ENCODE measurements around the gene SLC2A9. TPM values are rescaled to one million over a fixed set of nuclear protein-coding genes. Genes with fewer than 3 reads are reported as not detected.

The SLC2A9 gene
- total RNA-seq, 2 donors from 2014 or later, result 9.8 to 15.3 TPM

DNA sequence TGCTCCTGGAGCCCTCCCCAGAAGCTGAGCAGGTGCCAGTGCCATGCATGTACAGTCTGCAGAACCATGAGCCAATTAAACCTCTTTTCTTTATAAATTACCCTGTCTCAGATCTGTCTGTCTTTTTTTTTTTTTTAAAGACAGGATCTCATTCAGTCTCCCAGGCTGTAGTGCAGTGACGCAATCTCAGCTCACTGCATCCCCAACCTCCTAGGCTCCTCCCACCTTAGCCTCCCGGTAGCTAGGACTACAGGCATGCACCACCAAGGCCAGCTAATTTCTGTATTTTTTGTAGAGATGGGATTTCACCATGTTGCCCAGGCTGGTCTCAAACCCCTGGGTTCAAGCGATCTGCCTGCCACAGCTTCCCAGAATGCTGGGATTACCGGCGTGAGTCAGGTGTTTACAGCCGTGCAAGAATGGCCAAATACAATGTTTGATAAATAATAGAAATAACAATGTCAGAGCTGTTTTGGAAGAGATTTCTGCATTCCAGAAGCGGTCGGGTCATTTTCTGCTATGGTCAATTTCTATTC lies 68.8 kb downstream of the SLC2A9 start:
- WGBS, result 81% methylated on average over 8 of the region's 8 CpGs
- no peaks in the 10 kb centered on the region for H3K9me3 ChIP-seq

DNA sequence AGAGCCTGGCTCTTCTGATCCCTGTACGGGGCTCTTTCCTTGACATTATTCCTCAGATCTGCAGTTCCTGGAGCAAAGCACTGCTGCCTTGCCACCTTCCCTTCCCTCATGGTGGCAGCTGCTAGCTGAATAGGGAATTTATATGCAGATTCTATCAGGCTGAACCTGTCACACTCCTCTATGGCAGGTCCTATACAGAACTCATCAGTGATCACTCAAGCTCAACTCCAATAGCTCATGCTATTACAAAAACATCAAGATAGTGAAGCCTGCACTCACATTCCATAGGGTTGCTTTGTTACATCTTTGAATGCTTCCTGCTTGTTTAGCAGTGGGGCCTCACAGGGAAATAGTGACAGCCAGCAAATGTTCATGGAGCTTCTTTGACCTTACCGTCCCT lies 71.7 kb downstream of the SLC2A9 start:
- no peaks in the 10 kb centered on the region for H3K9me3 ChIP-seq
- H3K27me3 ChIP-seq (replicated peaks; ENCODE audit: insufficient read depth), result no peaks in the 10 kb centered on the region
- TF ChIP-seq POLR2AphosphoS5 (IDR thresholded peaks at IDR 0.05), result no peak
- TF ChIP-seq, protein P1, sequence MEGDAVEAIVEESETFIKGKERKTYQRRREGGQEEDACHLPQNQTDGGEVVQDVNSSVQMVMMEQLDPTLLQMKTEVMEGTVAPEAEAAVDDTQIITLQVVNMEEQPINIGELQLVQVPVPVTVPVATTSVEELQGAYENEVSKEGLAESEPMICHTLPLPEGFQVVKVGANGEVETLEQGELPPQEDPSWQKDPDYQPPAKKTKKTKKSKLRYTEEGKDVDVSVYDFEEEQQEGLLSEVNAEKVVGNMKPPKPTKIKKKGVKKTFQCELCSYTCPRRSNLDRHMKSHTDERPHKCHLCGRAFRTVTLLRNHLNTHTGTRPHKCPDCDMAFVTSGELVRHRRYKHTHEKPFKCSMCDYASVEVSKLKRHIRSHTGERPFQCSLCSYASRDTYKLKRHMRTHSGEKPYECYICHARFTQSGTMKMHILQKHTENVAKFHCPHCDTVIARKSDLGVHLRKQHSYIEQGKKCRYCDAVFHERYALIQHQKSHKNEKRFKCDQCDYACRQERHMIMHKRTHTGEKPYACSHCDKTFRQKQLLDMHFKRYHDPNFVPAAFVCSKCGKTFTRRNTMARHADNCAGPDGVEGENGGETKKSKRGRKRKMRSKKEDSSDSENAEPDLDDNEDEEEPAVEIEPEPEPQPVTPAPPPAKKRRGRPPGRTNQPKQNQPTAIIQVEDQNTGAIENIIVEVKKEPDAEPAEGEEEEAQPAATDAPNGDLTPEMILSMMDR (IDR thresholded peaks at IDR 0.05), result no peak
- no peak for TF ChIP-seq POLR2A (IDR thresholded peaks at IDR 0.05)
- intact Hi-C loops (cut with DNase I), result no loop called here
- H3K27ac ChIP-seq, result no peak overlapping the region
- H3K4me3 ChIP-seq, result no peak overlapping the region
- no peaks in the 10 kb centered on the region for H3K36me3 ChIP-seq
- no peak for DNase-seq (ENCODE audit: low spot score)
- H3K4me1 ChIP-seq (replicated peaks), result no peaks in the 10 kb centered on the region
- 89% methylated on average over 2 of the region's 2 CpGs for WGBS

More for the DNA sequence above, 68.8 kb downstream of the SLC2A9 start:
- no peak overlapping the region for H3K27ac ChIP-seq
- intact Hi-C loops (cut with DNase I), result no loop called here
- no peaks in the 10 kb centered on the region for H3K36me3 ChIP-seq
- no peak overlapping the region for H3K4me3 ChIP-seq
- no peak for TF ChIP-seq POLR2AphosphoS5 (IDR thresholded peaks at IDR 0.05)
- TF ChIP-seq POLR2A (IDR thresholded peaks at IDR 0.05), result no peak
- TF ChIP-seq, protein P1 (IDR thresholded peaks at IDR 0.05), result no peak
- no peaks in the 10 kb centered on the region for H3K4me1 ChIP-seq (replicated peaks)
- DNase-seq (ENCODE audit: low spot score), result no peak
- H3K27me3 ChIP-seq (replicated peaks; ENCODE audit: insufficient read depth), result no peaks in the 10 kb centered on the region

DNA sequence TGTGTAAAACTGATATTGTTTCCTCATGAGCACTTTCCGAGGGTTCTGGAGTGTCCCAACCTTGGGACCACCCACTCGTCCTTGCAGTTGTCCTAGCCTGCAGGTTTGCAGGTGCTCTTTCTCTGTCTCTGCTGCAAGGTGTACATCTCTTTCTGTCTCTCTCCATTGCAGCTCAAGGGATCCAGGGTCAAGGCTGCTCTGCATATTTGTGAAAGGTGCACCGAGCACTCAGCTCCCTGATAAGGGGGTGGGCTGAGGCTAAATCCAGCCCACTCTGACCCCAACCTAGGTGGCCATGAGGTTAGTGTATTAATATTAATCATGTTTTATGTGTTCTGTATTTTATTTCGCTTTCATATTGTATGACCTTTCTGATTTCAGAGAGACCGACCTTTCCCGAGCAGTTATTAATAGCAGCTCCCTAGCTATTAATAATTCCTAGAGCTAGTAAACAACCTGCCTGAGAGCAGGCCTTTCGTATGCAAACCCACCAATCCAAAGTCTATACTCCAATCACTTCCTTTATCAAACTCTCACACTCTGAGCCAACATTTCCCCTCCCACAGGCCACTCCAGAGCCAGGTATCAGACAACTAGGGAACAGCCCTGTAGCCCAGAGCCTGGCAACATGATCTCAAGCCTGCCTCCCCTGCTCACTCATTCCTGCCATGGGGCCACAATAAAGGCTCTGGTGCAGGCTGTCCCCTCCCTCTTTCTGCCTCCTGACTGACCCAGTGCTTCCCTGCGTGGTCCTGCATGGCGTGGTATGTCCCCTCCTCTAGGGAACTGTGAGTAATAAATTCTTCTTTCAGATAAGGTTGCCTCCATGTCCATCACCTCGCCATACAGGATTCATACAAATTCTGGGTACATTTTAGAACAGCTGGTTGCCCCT lies 73.9 kb downstream of the SLC2A9 start:
- H3K27me3 ChIP-seq (replicated peaks; ENCODE audit: insufficient read depth), result no peaks in the 10 kb centered on the region
- intact Hi-C loops (cut with DNase I), result no loop called here
- H3K4me1 ChIP-seq (replicated peaks), result no peaks in the 10 kb centered on the region
- no peaks in the 10 kb centered on the region for H3K36me3 ChIP-seq
- TF ChIP-seq, protein P1 (IDR thresholded peaks at IDR 0.05), result no peak
- TF ChIP-seq POLR2A (IDR thresholded peaks at IDR 0.05) (no peak), POLR2AphosphoS5 (IDR thresholded peaks at IDR 0.05) (no peak)
- H3K4me3 ChIP-seq, result no peak overlapping the region
- no peak overlapping the region for H3K27ac ChIP-seq
- no peaks in the 10 kb centered on the region for H3K9me3 ChIP-seq
- 91% methylated on average over 10 of the region's 10 CpGs for WGBS
- DNase-seq (ENCODE audit: low spot score), result no peak

DNA sequence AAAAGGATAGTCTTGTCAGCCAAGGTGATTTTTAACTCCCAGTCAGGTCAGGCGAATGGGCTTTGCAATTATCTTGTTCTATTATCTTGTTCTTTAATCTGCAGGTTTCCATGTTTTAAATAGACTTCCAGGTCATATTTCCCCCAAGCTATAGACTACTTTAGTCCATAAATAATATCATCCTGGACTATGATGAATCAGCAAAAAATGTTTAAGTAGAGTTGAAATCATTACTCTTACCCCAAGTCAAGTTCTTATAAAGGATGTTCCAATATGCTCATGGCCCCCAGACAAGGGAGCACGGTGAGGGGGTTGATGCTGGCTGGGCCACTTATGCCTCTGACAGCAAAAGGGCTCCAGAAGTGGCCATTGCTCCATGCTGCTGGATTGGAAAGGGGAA lies 75.1 kb downstream of the SLC2A9 start:
- WGBS, result 97% methylated on average over 2 of the region's 2 CpGs
- no peaks in the 10 kb centered on the region for H3K27me3 ChIP-seq (replicated peaks; ENCODE audit: insufficient read depth)
- no peak overlapping the region for H3K4me3 ChIP-seq
- no peaks in the 10 kb centered on the region for H3K36me3 ChIP-seq
- no peaks in the 10 kb centered on the region for H3K4me1 ChIP-seq (replicated peaks)
- TF ChIP-seq POLR2A (IDR thresholded peaks at IDR 0.05) (no peak), POLR2AphosphoS5 (IDR thresholded peaks at IDR 0.05) (no peak)
- TF ChIP-seq, protein P1 (IDR thresholded peaks at IDR 0.05), result no peak
- no peak overlapping the region for H3K27ac ChIP-seq
- no peaks in the 10 kb centered on the region for H3K9me3 ChIP-seq
- intact Hi-C loops (cut with DNase I), result no loop called here
- DNase-seq (ENCODE audit: low spot score), result no peak
